HG03439 (cell line): Measurements from ENCODE around the gene PATE3.

ENCODE experiments used
- ATAC-seq: cut with Tn5 transposase; IDR thresholded peaks from one replicate; pipeline ENCODE4 v1.9.1; 2021; ENCODE audit warnings: mild to moderate bottlenecking, moderate library complexity; ENCODE audit not compliant: unreplicated experiment

Gene PATE3

DNA sequence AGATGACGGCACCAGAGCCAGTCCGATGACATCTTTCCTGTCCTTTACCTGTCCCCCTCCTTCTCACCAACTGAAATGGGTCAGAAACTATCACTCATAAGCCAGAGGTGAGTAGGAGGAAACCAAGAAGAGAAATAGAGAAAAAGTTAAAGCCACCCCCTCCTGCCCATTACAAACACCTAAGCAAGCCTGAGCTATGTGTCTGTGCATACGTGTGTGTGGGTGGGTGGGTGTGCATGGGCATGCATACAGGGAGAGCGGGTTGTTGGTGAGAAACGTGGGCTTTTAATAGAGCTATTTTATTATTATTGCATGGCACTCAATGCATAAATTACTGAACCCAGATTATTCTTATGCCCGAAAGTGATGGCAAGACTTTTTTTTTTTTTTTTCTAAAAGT is 47.8 kb downstream of the PATE3 start:
- no peak for ATAC-seq
